ENCODE results near the gene TMEM108.

Gene TMEM108

DNA sequence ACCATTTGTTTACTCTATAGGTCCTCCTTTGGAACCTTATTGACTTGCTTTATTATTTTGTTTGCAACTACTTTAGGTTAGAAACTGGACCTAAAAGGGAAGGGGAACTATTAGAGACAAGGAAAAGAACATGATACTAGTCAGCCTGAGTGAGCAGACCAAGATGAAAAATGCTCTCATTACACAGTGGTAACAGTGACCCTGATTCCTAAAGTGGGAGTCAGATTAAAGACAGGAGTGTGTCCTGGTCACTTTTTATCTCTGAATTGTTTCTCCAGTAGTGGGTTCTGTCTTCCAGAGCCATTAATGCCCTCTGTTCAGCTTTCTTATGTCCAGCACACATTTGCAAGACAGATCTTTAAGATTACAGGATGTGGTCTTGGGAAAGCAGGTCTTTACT is 124.1 kb downstream of the TMEM108 start:
- no peak for DNase-seq (ENCODE audit: low read depth in 1 of 2, low spot score in 1 of 2)

DNA sequence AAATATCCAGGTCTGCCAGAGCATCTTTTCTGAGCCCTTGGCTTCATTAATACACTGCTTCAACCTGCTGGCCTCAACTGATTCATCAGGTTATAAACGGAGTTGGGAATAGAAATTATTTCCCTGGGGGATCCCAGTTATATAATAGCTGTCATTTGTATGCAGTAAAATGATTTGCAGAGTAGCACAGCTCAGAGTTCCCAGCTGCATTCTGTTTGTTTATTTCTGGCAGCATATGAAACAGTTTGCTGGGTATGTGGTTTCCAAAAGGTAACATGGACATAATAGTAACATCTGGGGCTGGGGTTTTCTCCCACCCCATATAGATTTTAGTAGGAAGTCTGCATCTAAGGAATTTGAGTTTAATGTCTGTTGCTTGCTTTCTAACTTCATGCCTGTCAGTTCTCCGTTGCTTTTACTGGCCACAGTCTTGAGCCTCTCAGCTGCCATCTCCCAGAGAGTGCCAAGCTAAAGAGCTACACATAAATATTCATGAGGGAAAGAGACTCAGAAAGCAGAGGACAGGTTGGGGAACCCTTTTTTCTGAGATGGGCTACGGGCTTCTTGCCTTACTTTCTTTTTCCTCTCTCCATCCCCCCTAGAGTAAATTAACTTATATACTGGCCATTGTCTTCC is 124.6 kb downstream of the TMEM108 start:
- no peak for DNase-seq (ENCODE audit: low read depth in 1 of 2, low spot score in 1 of 2)

DNA sequence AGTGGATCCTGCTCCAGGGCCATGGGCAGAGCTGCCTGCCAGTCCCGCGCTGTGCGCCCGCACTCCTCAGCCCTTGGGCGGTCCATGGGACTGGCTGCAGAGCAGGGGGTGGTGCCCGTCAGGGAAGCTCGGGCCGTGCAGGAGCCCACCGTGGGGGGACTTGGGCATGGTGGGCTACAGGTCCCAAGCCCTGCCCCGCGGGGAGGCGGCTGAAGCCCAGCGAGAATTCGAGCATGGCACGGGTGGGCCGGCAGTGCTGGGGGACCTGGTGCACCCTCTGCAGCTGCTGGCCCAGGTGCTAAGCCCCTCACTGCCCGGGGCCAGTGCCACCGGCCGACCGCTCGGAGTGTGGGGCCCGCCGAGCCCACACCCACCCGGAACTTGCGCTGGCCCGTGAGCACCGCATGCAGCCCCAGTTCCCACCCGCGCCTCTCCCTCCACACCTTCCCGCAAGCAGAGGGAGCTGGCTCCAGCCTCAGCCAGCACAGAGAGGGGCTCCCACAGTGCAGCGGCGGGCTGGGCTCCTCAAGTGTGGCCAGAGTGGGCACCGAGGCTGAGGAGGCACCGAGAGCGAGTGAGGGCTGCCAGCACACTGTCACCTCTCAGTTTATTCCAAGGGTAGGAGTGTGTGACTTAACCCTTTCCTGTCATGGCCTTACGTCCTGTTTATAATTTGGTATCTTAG is 129.3 kb downstream of the TMEM108 start:
- no peak for DNase-seq (ENCODE audit: low read depth in 1 of 2, low spot score in 1 of 2)

DNA sequence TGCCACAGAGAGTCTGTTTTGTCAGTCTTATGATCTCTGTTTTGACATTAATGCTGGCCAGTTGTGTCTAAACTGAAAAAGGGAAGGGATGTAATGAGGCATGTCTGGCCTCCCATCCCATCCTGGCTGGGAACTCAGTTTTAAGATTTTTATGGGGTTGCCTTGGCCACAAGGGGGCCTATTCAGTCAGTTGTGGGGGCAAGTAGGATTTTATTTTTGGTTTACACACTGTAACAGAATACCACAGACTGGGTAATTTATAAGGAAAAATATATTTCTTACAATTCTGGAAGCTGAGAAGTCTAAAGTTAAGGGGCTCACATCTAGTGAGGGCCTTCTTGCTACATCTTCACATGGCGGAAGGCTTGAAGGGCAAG is 129.8 kb downstream of the TMEM108 start:
- DNase-seq (ENCODE audit: low read depth in 1 of 2, low spot score in 1 of 2) = no peak

DNA sequence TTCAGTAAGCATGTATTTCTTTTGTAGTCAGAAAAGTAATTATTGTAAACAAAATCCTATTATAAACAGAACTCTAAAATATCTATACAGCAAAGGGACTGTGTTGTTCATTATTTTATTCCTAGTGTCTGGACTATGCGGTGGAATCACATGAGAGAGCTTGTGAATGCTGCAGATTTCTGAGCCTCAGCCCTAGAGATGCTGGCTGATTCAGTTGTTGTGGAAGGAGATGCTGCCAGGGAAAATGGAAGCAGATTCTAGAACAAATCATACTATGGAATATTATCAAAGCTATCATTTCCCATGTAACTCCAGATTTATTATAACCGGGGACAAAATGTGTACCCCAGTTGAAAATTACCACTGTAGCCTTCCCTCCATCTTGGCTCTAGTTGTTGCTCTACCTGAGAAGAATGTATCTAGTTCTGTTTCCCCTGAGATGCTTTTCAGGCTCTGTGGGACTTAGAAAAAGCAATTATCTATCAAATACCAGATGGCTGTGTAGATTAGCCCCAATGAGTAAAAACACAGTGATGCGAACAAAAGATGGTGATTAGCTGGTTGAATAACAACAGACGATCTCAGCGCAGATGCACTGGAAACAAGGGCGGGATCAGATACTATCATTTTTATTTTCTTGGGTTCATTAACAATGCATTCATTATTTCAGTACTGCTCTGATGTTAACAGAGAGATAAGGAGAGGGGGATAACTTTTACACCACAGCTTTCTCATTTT is 131.3 kb downstream of the TMEM108 start:
- DNase-seq (ENCODE audit: low read depth in 1 of 2, low spot score in 1 of 2) = no peak

DNA sequence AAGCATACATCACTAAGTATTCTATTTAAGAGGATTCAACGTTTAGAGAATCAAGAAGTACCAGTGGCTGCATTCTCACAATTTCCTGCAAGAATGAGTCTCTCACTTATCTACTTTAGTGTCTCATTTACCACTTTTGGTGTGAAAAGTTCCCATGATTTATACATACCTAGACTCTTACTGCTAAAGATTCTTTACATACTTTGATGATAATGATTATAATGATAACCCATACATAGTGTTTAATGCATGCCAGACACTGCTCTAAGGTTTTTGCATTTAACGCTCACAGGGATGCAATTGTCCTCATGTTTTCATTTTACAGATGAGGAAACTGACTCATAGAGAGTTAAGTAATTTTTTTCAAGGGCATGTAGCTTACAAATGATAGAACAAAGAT is 133.6 kb downstream of the TMEM108 start:
- no peak for DNase-seq (ENCODE audit: low read depth in 1 of 2, low spot score in 1 of 2)

DNA sequence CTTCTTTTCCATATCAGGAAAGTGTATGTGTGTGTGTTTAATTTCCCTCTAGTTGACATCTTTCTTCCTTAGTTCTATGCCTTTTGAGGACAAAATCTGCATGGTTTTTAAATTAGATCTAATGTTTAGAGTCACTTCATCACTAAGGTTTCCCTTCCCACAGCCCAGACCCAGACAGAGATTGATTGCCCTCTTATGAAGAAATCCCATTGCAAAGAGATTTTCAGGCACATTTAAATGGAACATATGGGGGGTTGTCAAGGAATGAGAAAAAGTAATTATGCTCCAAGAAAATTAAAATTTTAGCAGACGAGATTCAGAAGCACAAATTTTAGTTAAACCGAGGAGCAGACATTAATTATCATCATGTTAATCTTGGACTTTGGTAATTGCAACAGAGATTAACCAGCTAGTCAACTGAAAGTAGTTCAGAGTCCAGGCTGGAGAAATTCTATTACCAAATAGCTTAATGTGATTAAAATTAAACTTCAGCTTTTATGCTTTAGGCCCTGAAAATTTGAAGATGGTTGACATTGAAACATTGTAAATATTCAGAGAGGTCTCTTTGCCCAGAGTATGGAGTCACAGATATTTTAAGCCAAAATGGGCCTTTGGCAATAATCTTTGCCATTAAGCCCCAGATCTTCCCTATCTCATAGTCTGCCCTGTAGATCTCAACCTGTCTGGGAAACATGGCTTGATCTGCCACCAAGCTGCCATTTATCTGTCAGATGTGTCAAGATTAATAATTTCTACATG is 143.4 kb downstream of the TMEM108 start:
- DNase-seq (ENCODE audit: low read depth in 1 of 2, low spot score in 1 of 2) = no peak

DNA sequence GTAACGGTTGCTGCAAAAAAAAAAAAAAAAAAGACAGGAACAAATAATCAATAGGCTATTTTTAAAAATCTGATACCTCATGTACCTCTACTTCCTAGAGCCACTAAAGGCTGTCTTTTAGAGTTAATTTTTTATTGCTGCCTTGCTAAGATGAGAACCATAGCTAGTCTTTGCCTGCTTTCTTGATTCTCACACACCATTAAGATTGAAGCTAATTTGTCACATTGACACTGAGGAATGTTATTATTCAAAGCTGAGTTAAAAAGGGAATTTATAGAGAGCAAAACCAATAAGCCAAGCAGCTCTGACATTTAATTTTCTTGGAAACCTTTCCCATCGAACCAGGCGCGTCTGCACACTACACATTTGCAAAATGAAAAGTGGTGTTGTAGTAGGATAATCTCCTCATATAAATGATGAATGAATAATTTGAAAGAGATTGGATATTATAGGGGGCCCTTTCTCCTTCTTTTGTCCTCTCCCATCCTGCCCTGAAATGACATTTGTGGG is 149.7 kb downstream of the TMEM108 start:
- DNase-seq (ENCODE audit: low read depth in 1 of 2, low spot score in 1 of 2) = no peak

DNA sequence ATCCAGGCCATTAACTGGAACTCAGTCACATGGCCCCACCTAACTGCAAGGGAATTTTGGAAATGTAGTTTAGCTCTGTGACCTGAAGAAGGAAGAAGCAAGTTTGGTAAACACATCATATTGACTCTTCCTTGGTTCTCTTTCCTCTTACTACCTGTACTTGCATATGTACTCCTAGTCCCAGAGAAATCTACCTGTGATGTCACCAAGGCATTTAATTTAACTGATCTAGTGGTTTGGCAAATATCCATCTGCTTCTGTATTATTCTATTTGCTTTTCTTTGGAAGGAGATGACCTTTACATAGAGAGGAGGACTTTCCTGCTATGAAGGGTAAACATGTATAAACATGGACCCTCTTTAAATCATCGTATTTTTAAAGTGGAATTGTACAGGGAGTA is 150.8 kb downstream of the TMEM108 start:
- no peak for DNase-seq (ENCODE audit: low read depth in 1 of 2, low spot score in 1 of 2)

DNA sequence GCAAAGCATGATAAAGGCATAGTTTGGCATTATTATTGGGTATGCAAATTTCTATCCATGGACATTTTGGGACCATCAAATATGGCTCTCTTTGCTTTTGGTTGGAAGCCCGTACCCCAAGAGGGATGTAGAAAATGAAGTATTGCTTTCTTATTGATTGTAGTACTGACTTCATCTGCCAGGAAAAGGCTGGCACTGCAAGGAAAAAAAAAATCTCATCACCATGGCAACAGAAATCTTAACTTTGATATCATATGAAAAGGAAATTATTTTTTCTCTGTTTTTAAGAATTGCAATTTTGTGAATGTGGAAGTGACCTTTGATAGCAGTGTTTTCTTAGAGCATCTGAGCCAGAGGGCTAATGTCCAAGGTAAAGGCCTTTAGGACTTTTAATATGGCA is 151.7 kb downstream of the TMEM108 start:
- DNase-seq (ENCODE audit: low read depth in 1 of 2, low spot score in 1 of 2) = no peak

DNA sequence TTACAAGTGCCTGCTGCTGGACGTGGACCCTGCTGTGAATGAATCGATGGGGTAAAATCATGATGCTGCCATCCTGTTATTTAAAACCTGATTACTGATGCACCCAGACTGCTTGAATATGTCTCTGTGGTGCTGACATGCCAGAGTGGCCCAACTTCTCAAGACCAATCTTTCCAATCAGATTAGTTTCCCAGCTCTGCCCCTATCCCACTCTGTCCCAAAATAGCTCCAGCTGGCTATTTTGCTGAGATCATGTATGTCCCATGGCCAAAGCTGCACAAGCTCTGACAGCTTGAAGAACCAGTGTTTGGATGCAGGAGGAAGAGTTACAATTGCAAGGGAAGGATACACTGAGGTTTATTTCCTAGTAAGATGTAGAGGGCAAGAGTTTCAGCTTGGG is 153.6 kb downstream of the TMEM108 start:
- no peak for DNase-seq (ENCODE audit: low read depth in 1 of 2, low spot score in 1 of 2)

DNA sequence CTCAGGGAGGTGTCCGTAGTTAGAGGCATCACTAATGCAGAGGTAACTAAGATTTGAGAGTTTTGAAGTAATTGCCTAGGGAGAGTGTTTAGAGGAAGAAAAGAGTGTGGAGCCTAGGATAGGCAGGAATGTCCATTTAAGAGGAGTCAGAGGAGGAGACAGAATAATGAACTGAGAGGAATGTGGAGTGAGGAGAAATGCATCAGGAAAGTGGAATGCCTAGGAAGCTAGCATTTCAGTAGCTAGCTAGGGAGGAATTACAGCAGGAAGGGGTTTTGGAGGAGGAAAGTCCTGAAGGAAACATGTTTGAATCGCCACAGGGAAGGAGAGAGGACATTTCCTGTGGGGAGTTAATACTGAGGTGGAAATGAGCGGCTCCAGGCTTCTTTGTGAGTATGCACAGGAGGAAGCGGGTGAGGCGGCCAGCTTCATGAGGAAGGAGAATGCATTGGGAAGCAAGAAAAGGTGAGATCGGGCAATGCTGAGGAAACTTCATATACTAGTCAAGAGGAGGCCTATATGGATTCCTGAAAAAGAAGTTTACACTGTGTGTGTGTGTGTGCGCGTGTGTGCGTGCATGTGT is 154.3 kb downstream of the TMEM108 start:
- DNase-seq (ENCODE audit: low read depth in 1 of 2, low spot score in 1 of 2) = no peak

DNA sequence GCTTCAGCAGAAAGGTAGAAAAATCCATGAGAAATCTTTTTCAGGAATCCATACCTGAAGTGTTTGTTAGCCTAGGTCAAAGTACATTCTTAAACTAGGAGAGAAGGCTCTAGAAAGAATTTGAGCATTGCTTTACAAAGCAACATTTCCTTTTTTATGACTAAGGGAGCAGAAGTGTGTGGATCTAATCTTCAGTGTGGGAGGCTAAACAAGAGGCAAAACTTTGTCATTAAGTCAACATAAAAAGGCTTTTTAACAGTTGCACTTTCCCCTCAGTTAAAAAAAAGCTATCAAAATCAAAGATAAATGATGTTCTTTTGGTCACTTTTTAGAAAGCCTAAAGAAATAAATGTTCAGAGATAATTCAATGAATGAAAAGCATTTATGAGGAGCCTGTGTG is 154.8 kb downstream of the TMEM108 start:
- no peak for DNase-seq (ENCODE audit: low read depth in 1 of 2, low spot score in 1 of 2)

DNA sequence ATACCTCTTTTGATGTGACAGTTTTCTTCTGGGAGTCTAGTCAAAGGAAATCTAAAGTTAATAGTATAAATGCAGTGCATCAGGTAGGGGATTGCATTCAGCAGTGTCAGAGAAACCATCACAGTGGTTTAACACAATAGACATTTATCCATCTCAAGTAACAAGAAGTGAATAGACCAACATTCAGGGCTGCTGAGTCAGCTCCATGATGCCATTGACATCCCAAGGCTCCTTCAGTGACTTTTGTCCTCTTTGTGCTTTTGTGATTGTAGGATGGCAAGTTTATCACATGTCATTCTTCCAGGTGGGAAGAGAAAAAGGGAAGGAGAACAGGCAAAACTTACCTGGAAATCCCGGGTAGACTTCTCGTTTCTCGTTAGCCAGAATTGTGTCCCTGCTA is 158.3 kb downstream of the TMEM108 start:
- no peak for DNase-seq (ENCODE audit: low read depth in 1 of 2, low spot score in 1 of 2)

DNA sequence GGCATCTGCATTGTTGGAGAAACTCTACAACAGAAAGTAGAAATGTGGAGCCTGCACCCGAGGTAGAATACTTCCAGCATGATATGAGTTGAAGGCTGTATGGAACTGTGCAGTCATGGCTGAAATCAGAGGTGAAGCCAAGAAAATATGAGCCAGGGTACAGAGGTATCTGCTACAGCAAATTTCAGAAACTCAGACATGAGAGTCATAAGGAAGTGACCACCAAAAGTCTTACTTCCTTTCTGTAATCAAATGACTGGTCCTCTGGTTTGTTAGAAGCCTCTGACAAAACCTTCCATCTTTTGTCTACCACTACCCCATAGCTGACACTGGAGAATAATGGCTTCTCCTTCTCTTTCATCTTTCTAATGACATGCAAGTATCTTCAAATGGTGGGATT is 159.4 kb downstream of the TMEM108 start:
- no peak for DNase-seq (ENCODE audit: low read depth in 1 of 2, low spot score in 1 of 2)

DNA sequence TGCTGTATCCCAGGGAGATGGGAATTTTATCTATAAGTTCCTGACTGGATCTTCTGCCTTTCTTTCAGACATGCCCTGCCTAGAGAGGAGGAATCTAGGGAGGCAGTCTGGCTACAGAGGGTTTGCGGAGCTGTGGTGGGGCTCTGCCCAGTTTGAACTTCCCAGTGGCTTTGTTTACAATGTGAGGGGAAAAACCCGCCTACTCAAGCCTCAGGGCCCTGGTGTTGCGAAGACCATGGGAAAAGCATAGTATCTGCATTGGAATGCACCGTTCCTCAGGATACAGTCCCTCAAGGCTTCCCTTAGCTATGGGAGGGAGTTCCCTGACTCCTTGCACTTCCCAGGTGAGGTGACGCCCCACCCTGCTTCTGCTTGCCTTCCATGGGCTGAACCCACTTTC is 168.7 kb downstream of the TMEM108 start:
- no peak for DNase-seq (ENCODE audit: low read depth in 1 of 2, low spot score in 1 of 2)

DNA sequence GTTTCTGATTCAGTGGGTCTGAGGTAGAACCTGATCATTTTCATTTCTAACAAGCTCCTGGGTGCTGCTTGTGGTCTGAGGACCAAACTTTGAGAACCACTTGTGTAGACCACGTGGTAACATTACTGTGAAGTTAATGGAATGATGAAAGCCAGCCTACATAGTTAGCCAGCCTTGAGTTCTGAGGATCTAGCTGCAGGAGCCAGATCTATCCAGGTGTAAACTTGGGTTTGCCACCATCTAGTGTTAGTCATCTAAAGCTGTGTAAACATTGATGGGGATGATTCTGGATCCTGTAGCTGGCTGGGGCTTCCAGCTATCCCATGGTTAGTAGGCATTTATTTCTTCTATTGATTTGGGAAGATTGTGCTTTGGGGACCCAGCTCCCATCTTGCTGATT is 170.0 kb downstream of the TMEM108 start:
- DNase-seq (ENCODE audit: low read depth in 1 of 2, low spot score in 1 of 2) = no peak

DNA sequence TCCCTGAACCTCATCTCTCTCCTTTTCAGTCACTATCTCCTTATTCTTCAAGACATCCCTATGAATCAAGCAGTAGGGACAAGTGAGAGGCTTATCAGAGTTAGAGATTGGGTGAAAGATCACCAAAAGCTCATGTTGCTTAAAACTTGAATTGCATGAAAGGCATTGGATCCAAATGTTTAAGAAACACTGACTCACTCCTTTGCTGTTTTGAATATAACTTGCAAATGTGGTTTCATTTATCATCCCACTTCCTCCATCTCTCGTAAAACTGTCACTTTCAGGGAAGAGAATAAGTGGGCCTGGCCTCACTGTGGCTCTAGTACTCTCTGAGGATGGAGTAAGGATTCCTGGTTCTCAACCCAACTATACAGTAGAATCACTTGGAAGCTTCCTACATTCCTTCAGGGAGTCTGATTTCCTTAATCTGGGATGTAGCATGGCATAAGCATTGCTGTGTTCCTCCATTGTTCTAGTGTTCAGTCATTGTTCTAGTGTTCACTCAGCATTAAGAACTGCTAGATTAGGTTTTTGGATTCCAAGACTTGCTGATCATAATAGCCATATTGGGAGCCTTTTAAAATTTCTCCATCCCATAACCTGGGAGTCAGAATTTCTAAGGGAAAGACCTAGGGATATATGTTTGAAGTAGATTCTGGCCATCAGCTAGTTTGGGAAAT is 171.8 kb downstream of the TMEM108 start:
- DNase-seq (ENCODE audit: low read depth in 1 of 2, low spot score in 1 of 2) = no peak

DNA sequence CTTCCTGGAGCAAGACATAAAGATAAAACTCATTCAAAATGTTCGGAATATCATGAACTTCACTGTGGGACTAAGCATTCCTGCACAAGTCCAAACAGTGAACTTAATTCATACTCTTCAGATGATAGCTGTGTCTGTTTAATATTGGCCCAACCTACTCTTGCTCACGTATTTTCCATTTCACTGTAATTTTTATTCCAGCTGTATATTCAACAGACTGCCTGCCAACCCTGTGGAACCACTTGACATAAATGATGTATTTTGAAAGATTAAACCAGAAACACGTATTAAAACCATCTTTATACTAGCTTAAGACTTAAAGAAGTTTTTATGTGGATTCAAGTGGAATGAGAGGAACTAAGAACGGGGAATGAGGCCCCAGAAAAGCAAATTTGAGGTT is 172.5 kb downstream of the TMEM108 start:
- no peak for DNase-seq (ENCODE audit: low read depth in 1 of 2, low spot score in 1 of 2)

DNA sequence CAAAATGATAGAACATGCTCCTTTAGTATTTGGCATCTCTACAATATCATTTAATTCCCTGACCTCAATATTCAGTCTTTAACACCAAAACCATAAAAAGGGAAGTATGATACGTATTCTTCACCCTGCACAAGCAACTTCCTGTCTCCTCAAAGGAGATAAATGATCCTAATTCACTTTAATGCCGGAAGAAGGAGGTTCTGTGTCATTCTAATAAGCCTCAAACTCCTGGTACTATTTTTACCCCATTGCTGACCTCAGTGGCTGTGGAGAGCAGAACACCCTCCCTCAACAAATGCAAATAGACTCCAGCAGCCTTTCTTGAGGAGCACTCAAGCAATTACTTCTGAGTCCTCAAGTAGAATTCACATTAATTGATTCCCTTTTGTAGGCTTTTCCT is 173.3 kb downstream of the TMEM108 start:
- no peak for DNase-seq (ENCODE audit: low read depth in 1 of 2, low spot score in 1 of 2)

DNA sequence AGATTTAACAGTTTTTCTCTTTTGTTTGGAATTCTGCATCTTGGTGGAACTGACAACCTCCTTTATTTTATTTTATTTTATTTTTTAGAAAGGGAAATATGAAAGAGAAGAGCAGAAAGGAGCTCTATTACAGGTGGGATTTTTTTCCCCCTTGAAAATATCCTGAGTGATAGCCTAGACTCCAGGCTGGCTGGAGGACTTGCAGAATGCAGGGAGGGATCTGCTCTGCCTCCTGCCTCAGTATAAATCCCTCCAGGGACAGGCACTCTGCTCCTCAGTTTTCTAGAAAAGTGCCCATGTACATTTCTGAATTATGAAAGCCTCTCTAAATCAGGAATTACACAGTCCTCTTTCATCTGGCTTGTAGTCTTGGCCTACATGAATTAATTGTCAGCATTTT is 173.7 kb downstream of the TMEM108 start:
- no peak for DNase-seq (ENCODE audit: low read depth in 1 of 2, low spot score in 1 of 2)
